Spinal cord (tissue), 4 donors: ENCODE measurements around the gene NUAK1. TPM values are rescaled to one million over a fixed set of nuclear protein-coding genes. Genes with fewer than 3 reads are reported as not detected.

Source experiments
- polyA plus RNA-seq, 2 donors: library from polyadenylated mRNA; unstranded; fragments of 120-200 nt; gene quantifications; one replicate each; pipeline ENCODE4 v1.2.1, GENCODE V29; 2013; ENCODE audit not compliant: insufficient read length in 2 of 2
- total RNA-seq, 2 donors: library from RNA; depleted of rRNA in 1 of 2; stranded (reverse); fragments of 120-200 nt in 1 of 2; fragments of >200 nt in 1 of 2; gene quantifications; one replicate each; pipeline versions ENCODE4 v1.2.3 to v1.2.4, GENCODE V29; 2013 to 2014

NUAK1 gene
- total and polyA plus RNA-seq, 4 donors, result 20.1 to 57.9 (median 31.9) TPM

Other genes with a start within 250 kb of the NUAK1 start
- 10 to 100 TPM; 44.3 to 49.1 TPM for gene CKAP4, start 109.1 kb upstream of the NUAK1 start, total RNA-seq
- gene CKAP4, start 109.1 kb upstream of the NUAK1 start, polyA plus RNA-seq, result 10 to 100 TPM; 59.2 to 65.6 TPM
- gene TCP11L2, start 163.8 kb upstream of the NUAK1 start, total RNA-seq, result 100 to 1,000 TPM in 1 of 2 donors, 10 to 100 TPM in 1; 40.3 to 109 TPM
- 10 to 100 TPM; 16.9 to 23.5 TPM for gene TCP11L2, start 163.8 kb upstream of the NUAK1 start, polyA plus RNA-seq
- 10 to 100 TPM; 12.8 to 20.3 TPM for gene POLR3B, start 218.8 kb upstream of the NUAK1 start, total RNA-seq
- gene POLR3B, start 218.8 kb upstream of the NUAK1 start, polyA plus RNA-seq, result 10 to 100 TPM; 11.9 to 13.8 TPM